NCI-H748 treated with DMSO at 0.1 percent for 48 hours (cell line): ENCODE data around the gene TFRC.
"Not testable (repeated sequence)": the region's sequence is repeated elsewhere in the genome, so short reads cannot be mapped to it uniquely, and the experiment has no call there.

Experiments used
- DNase-seq: peaks from one replicate; lab custom pipeline; 2025; lab: John Stamatoyannopoulos, UW

The TFRC gene

GRCh38 chr3:196048922-196049598 lies 32.8 kb downstream of the TFRC start:
- no peak for DNase-seq

- no peak for DNase-seq
Measured at GRCh38 chr3:196047391-196048030, 34.4 kb downstream of the TFRC start.

- DNase-seq = no peak
Measured at GRCh38 chr3:196044513-196044912, 37.4 kb downstream of the TFRC start.

GRCh38 chr3:196042673-196043072 lies 39.2 kb downstream of the TFRC start:
- DNase-seq = no peak

GRCh38 chr3:196039359-196039758 lies 42.5 kb downstream of the TFRC start:
- no peak for DNase-seq

- not testable (repeated sequence) for DNase-seq
Measured at GRCh38 chr3:196026059-196026458, 55.8 kb downstream of the TFRC start.

GRCh38 chr3:196024968-196025367 lies 56.9 kb downstream of the TFRC start:
- no peak for DNase-seq

GRCh38 chr3:196023947-196024346 lies 57.9 kb downstream of the TFRC start:
- DNase-seq = no peak

- DNase-seq = not testable (repeated sequence)
Measured at GRCh38 chr3:196022499-196022878, 59.4 kb downstream of the TFRC start.

GRCh38 chr3:196020373-196020772 lies 61.5 kb downstream of the TFRC start:
- DNase-seq = no peak

GRCh38 chr3:196019576-196019975 lies 62.3 kb downstream of the TFRC start:
- DNase-seq = not testable (repeated sequence)

- not testable (repeated sequence) for DNase-seq
Measured at GRCh38 chr3:196018159-196018558, 63.7 kb downstream of the TFRC start.

- DNase-seq = no peak
Measured at GRCh38 chr3:196016485-196016884, 65.4 kb downstream of the TFRC start.

- no peak for DNase-seq
Measured at GRCh38 chr3:196016059-196016458, 65.8 kb downstream of the TFRC start.

- no peak for DNase-seq
Measured at GRCh38 chr3:196013587-196014487, 68.1 kb downstream of the TFRC start.

- no peak for DNase-seq
Measured at GRCh38 chr3:196012941-196013476, 68.9 kb downstream of the TFRC start.

- DNase-seq = no peak
Measured at GRCh38 chr3:196012481-196012880, 69.4 kb downstream of the TFRC start.

- no peak for DNase-seq
Measured at GRCh38 chr3:196009456-196009855, 72.4 kb downstream of the TFRC start.

- DNase-seq = no peak
Measured at GRCh38 chr3:196008929-196009328, 73.0 kb downstream of the TFRC start.

GRCh38 chr3:196008387-196008786 lies 73.5 kb downstream of the TFRC start:
- DNase-seq = no peak

- no peak for DNase-seq
Measured at GRCh38 chr3:196007744-196008335, 74.0 kb downstream of the TFRC start.

GRCh38 chr3:196005338-196005737 lies 76.6 kb downstream of the TFRC start:
- DNase-seq = not testable (repeated sequence)
